ENCODE data around the gene MDFIC. TPM values are rescaled to one million over a fixed set of nuclear protein-coding genes. Genes with fewer than 3 reads are reported as not detected.
A peak's percentile ranks its signal among the peaks of the same experiment; 100 is the strongest.

The MDFIC gene
- total and polyA plus RNA-seq, 2 donors from 2014 or later = 9.8 to 32.9 TPM

GRCh38 chr7:115037128-115037802, 115.4 kb downstream of the MDFIC start:
- intact Hi-C loops (cut with DNase I) = no loop called here
- FAIRE-seq (no peak), DNase-seq (no peak)
- TF ChIP-seq CTCF (IDR thresholded peaks at IDR 0.05; ENCODE audit: borderline replicate concordance, extremely low read depth, insufficient read depth) = no peak
- Histone ChIP-seq H3K36me3 (ENCODE audit: control insufficient read depth in 2 of 3, insufficient read depth in 3 of 3, low read length in 3 of 3) (no peaks in the 10 kb centered on the region), H3K9ac (ENCODE audit: low read length in 3 of 3) (no peak overlapping the region), H3K4me1 (ENCODE audit: control insufficient read depth in 2 of 3, insufficient read depth in 2 of 3, low read depth in 1 of 3, low read length in 3 of 3) (no peaks in the 10 kb centered on the region), H3K4me3 (ENCODE audit: low read length in 3 of 3) (no peak overlapping the region), H3K9me3 (ENCODE audit: control insufficient read depth in 2 of 3, insufficient read depth in 1 of 3, low read length in 3 of 3) (no peaks in the 10 kb centered on the region), H3K27me3 (ENCODE audit: control insufficient read depth, insufficient read depth, low read length) (no peaks in the 10 kb centered on the region), H3K27ac (ENCODE audit: low read depth in 2 of 2, low read length in 2 of 2) (no peak overlapping the region)

DNA sequence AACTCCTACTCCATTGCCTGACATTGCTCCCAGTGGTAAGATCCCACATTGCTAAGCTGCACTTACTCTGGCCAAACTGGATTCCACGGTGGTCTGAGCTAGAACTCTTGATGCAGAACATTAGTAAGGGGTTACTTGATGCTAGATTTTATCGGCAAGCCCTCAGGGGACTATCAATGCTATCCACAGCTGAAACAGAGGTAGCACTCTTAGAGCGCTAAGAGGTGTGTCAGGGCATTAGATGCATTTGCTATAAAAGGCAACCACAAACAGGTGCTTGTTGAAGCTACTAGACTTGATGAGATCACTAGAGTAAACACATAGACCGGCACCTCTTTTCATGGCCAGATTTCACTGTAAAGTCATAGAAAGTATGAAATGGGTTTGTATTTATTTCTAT, 116.3 kb downstream of the MDFIC start:
- Histone ChIP-seq H3K36me3 (ENCODE audit: control insufficient read depth in 2 of 3, insufficient read depth in 3 of 3, low read length in 3 of 3) (no peaks in the 10 kb centered on the region), H3K9me3 (ENCODE audit: control insufficient read depth in 2 of 3, insufficient read depth in 1 of 3, low read length in 3 of 3) (no peaks in the 10 kb centered on the region), H3K4me3 (ENCODE audit: low read length in 3 of 3) (no peak overlapping the region), H3K4me1 (ENCODE audit: control insufficient read depth in 2 of 3, insufficient read depth in 2 of 3, low read depth in 1 of 3, low read length in 3 of 3) (no peaks in the 10 kb centered on the region), H3K27ac (ENCODE audit: low read depth in 2 of 2, low read length in 2 of 2) (no peak overlapping the region), H3K27me3 (ENCODE audit: control insufficient read depth, insufficient read depth, low read length) (no peaks in the 10 kb centered on the region), H3K9ac (ENCODE audit: low read length in 3 of 3) (no peak overlapping the region)
- peak in 3 of 5 donors; percentile 34 to 51 (median 47) for DNase-seq
- no peak for TF ChIP-seq CTCF (IDR thresholded peaks at IDR 0.05; ENCODE audit: borderline replicate concordance, extremely low read depth, insufficient read depth)
- no peak for FAIRE-seq
- intact Hi-C loops (cut with DNase I) = no loop called here

DNA sequence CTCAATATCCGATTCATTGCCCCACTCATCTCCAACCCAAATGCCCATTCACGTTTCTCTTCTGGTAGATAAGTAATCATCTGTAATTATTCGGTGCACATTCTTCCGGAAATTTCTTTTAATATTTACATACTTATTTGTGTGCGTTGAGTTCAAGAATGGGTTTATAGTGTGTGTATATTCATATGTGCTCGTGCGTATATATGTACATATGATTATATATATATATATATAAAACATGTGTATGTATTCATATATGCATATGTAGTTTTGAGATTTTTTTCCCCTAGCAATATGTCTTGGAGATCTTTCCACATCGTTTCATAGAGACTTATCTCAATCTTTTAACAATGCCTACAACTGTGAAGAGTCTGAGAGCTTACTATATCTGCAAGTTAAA, 118.2 kb downstream of the MDFIC start:
- DNase-seq (no peak), FAIRE-seq (no peak)
- H3K4me3 ChIP-seq (ENCODE audit: low read length in 3 of 3) = no peak overlapping the region

More for the DNA sequence above, 118.2 kb downstream of the MDFIC start:
- Histone ChIP-seq H3K9me3 (ENCODE audit: control insufficient read depth in 2 of 3, insufficient read depth in 1 of 3, low read length in 3 of 3) (no peaks in the 10 kb centered on the region), H3K4me1 (ENCODE audit: control insufficient read depth in 2 of 3, insufficient read depth in 2 of 3, low read depth in 1 of 3, low read length in 3 of 3) (no peaks in the 10 kb centered on the region), H3K27me3 (ENCODE audit: control insufficient read depth, insufficient read depth, low read length) (no peaks in the 10 kb centered on the region), H3K9ac (ENCODE audit: low read length in 3 of 3) (no peak overlapping the region), H3K27ac (ENCODE audit: low read depth in 2 of 2, low read length in 2 of 2) (no peak overlapping the region), H3K36me3 (ENCODE audit: control insufficient read depth in 2 of 3, insufficient read depth in 3 of 3, low read length in 3 of 3) (no peaks in the 10 kb centered on the region)
- intact Hi-C loops (cut with DNase I) = no loop called here
- no peak for TF ChIP-seq CTCF (IDR thresholded peaks at IDR 0.05; ENCODE audit: borderline replicate concordance, extremely low read depth, insufficient read depth)
